Measurements from ENCODE around the gene UCN2.
"Not testable (repeated sequence)": the region's sequence is repeated elsewhere in the genome, so short reads cannot be mapped to it uniquely, and the experiment has no call there.

Gene UCN2

DNA sequence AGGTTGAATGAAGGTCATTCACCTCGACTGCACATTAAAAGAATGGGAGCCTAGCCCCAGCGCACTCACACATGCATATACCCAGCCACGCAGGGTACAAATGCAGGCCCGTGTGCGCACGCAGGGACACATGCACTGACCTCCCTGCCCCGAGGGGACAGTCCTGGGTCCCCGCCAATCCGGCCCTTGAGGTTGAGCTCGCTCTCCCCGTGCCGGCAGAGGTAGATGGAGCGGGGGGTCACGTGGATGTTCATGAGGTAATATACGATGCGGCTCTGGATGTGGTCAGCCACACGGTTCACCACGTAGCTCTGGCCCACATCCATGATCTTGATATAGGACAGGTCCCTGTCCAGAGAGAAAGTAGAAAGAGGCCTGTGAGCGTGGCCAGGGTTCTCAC lies 27.5 kb downstream of the UCN2 start:
- DNase-seq (ENCODE audit: low read depth): no peak

DNA sequence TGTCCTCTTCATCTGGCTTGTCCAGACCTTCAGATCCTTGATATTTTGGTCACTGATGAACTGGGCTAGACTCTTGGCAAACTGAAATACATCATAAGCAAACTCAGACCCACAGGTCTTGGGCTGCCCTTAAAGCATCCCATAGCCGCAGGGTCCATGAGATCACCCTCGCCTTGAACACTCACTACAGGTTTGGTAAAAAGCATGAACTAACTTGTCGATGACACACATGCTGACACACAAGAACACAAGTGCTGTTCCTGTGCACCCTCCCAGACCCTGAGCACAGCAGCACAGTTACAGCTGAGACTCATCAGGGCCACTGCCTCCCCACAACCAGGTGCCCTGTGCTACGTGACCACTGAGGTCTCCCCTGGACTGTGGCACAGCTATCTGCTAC lies 28.0 kb downstream of the UCN2 start:
- no peak for DNase-seq (ENCODE audit: low read depth)

DNA sequence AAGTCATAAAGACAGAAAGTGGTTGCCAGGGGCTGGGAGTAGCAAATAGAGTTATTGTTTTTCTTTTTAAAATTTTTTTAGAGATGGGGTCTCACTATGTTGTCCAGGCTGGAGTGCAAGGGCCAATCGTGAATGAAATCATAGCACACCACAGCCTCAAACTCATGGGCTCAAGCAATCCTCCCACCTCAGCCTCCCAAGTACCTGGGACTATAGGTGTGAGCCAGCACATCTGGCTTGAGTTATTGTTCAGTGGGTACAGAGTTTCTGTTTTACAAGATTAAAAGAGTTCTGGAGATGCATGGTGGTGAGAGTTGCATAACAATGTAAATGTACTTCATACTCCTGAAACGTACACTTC lies 30.6 kb downstream of the UCN2 start:
- DNase-seq (ENCODE audit: low read depth): no peak

DNA sequence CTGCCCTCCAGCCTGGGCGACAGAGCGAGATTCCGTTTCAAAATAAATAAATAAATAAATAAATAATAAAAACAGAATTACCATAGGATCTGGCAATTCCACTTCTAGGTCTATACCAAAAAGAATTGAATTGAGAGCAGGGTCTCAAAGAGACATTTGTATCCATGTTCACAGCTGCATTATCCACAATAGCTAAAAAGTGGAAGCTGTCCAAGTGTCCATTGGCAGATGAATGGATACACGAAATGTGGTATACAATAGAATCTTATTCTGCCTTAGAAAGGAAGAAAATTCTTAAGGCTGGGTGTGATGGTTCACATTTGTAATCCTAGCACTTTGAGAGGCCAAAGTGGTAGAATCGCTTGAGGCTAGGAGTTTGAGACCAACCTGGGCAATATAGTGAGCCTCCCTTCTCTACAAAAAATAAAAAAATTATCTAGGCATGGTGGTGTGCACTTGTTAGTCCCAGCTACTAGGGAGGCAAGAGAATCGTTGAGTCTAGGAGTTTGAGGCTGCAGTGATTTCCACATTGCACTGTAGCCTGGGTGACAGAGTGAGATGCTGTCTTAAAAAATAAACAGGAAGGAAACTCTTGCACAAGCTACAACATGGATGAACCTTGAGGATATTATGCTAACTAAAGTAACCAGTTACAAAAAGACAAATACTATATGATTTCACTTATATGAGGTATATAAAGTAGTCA lies 31.2 kb downstream of the UCN2 start:
- no peak for DNase-seq (ENCODE audit: low read depth)

DNA sequence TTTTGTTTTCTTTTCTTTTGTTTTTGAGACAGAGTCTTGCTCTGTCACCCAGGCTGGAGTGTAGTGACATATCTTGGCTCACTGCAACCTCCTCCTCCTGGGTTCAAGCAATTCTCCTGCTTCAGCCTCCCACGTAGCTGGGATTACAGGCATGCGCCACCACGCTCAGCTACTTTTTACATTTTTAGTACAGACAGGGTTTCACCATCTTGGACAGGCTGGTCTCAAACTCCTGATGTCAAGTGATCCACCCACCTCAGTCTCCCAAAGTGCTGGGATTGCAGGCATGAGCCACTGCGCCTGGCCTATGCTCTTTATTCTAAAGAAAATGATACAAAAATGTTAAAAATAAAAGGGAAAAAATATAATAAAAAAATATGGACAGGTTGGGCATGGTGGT lies 32.9 kb downstream of the UCN2 start:
- not testable (repeated sequence) for DNase-seq (ENCODE audit: low read depth)

DNA sequence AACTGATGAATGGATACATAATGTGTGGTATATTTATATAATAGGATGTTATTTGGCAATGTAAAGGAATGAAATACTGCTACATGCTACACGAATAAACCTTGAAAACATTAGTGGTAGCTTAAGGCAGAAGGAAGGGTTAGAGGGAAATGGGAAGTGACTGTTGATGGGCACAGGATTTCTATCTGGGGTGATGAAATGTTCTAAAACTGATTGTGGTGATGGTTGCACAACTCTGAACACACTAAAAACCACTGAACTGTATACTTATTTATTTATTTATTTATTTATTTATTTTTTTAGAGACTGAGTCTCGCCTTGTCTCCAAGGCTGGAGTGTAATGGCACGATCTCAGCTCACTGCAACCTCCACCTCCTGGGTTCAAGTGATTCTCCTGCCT lies 34.8 kb downstream of the UCN2 start:
- DNase-seq (ENCODE audit: low read depth): no peak

DNA sequence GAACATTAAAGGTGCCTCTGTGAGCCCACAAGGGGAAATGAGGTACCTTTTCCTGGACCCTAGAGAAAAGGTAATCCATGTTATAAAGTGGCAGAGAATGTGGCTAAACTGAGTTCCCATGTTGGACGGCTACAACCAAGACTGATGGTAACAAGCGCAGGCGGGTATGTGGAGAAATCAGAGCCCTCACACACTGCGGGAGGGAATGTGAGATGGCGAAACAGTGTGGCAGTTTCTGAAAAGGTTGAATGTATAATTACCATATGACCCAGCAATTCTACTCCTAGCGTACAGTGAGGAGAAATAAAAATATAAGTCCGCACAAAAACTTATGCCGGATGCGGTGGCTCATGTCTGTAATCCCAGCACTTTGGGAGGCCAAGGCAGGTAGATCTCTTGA lies 35.5 kb downstream of the UCN2 start:
- no peak for DNase-seq (ENCODE audit: low read depth)

DNA sequence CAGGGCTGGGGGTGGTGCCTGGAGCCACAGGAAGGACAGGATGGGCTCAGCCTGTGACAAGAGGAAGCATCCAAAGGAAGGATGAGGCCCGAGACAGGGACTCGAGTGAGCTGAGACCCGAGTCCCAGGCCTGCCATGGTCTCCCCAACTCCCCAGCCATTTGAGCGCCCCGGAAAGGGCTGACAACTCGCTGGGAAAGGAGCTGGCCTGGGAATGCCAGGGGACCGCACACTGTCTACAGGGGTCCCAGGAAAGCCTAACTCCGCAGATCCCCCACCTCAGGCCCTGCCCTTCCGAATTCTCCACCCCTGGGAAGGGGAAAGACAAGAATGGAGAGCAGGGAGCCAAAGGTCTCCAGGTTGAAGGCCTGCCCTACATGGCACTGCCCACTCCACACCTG lies 38.6 kb downstream of the UCN2 start:
- no peak for DNase-seq (ENCODE audit: low read depth)

DNA sequence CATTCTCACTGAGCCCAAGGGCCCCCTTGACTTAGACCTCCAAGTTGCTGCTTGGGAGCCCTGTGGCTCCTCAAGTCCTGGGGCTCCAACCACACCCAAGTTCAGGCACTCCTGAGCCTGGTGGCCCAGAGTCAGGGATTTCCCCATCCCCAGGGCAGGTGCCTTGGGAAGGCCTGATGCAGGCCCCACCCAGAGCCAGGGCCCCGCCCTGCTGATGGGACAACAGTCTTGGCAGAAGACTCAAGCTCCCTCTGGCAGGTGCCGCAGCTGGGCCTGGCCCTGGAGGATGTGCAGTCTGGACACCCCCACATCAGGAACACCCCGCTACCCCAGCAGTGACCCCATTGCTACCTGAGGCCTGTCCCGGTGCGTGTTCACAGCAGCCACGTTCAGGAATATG lies 41.9 kb downstream of the UCN2 start:
- DNase-seq (ENCODE audit: low read depth): no peak

DNA sequence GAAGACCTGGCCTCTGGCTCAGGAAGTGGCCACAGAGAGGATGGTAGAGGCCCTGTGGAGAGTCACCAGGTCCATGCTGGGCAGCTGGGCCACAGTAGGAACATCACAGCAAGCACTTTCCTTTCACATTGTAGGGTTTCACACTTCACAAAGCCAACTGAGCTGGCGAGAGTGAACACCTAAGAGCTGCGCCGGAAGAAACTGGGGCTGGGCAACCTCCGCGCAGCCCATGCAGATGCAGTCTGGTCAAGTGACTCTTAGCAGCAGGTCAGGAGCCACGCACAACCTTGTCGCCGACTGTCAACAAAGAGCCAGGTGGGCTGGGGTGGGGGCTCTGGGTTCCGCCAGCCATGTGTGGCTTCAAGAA lies 44.3 kb downstream of the UCN2 start:
- no peak for DNase-seq (ENCODE audit: low read depth)

DNA sequence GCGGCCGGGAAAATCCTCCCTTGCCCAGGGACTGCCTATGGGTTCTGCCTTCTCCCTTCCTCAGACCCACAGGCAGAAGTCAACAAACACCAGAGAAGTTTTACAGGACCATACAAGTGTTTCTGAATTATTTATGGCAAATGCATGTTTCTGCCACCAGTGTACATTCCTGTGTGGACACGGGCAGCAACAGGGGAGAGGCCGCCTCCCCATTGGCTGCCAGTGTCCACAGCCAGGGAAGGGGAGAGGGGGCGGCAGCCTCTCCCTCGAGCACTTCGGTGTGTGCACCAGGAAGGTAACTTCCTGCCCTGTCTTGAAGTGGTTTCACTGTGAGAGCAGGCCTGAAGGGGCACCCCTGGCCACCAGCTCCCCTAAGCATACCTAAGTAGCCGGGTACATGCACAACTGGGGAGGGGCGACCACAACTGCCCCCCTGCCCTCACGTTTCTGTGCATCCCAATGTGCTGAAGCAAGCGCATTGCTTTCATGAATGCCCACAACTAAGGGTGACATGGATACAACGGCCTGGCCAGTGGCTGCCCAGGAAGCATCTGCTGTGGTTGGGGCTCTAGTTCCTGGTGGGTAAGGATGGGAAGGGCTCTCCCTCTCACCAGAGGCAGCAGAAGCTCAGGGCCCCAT lies 44.8 kb downstream of the UCN2 start:
- DNase-seq (ENCODE audit: low read depth): no peak

DNA sequence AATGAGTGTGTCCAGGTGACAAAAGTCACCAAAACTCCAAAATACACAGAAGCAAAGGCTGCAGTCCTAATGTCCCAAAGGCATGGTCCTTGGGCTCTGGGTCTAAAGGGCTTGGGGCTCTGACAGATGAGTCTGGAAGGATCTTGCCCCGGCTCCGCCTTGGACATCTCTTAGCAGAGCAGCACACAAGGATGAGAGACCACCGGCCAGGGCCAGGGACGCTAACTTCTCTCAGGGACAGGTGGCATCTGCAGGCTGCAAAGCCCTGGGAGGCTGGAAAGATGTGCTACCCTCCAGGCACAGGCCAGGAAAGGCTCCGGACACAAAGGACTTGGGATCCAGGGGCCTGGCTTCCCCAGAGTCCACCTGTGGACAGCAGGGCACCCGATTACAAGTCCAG lies 45.5 kb downstream of the UCN2 start:
- no peak for DNase-seq (ENCODE audit: low read depth)

DNA sequence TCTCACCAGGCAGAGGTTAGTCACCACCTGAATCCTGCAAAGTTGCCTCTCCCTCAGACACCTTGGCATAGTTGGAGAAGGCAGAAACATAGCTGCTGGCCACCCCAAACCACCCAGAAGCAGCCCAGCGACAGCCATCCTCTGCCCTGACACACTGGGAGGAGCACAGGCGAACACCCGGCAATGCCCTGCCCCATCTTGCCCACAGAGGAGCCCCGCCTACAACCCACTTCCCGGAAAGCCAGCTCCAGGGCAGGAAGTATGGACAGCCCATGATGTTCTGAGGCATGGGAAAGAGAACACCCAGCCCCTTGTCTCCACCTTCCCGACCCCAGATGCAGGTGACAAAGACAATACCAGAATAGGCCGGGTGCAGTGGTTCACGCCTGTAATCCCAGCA lies 47.0 kb downstream of the UCN2 start:
- no peak for DNase-seq (ENCODE audit: low read depth)

DNA sequence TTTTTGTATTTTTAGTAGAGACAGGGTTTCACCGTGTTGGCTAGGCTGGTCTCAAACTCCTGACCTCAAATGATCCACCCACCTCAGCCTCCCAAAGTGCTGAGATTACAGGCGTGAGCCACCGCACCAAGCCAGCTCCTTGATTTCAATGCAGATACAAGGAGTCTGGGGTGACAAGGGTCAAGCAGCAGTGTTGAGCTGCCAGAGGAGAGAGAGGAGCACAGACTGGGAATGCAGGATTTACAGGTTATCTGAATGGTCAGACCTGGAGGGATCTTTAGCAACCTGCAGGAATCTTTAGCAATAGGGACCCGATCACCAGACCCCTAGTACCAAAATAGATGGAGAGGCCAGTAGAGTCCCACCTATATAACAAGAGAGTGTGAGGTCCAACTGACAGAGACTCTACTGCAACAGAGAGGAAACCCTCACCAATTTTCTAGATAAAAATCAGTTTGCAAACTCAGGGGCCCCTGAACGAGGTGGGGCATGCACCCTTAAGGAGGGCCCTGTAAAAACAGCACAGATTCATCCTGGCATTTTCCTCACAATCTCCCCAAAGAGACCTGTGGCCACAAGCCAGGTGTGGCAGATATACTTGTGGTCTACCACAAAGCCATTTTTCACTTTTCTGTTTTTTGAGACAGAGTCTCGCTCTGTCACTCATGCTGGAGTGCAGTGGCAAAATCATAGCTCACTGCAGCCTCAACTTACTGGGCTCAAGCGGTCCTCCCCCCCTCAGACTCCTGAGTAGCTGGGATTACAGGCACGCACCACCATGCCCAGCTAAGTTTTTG lies 49.0 kb downstream of the UCN2 start:
- no peak for DNase-seq (ENCODE audit: low read depth)

Measured in stimulated activated CD8-positive, alpha-beta memory T cell treated with anti-CD3 and anti-CD28 coated beads, Interleukin-15, amount 100 ng/mL, for 24 hours (primary cell).